HG03280 (cell line): Measurements from ENCODE around the gene FGF4.

ENCODE experiments used
- ATAC-seq: cut with Tn5 transposase; IDR thresholded peaks from one replicate; pipeline ENCODE4 v1.9.1; 2021; ENCODE audit warnings: mild to moderate bottlenecking, moderate library complexity; ENCODE audit not compliant: unreplicated experiment

Gene FGF4

DNA sequence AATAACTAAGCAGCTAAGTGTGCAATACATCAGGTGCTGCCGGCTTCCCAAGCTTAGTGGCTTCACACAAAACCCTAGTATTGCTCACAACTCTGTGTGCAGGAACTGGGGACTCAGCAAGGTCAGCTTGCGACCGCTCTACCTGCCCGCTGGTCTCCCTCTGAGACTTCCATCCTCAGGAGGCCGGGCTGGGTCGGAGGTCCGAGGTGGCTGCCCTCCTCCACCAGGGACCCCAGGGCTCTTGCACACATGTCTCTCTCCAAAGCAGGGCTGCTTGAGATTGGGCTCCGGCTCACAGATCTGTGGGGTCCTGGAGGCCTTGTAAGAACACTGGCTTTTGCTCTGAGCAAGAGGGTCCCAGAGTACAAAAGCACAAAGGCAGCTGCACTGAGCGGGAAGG, 45.9 kb downstream of the FGF4 start:
- ATAC-seq: no peak

DNA sequence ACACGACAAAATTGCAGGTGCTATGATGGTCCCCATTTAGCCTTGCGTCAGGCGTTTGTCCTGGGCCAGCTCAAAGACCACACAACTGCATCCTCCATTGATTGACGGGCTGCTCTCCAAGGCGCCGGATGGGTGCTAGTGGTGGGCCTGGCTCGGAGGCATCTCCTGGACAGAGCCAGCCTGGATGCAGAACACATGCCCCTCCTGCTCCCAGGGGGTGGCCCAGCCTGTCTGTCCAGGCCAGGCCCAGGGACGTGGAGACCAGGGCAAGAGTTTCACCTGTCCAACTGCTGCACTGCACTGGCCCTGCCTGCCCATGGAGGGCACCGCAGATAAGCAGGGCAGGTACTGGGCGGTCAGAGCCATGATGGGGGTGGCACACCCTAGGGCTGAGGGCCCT, 47.9 kb downstream of the FGF4 start:
- ATAC-seq: no peak

DNA sequence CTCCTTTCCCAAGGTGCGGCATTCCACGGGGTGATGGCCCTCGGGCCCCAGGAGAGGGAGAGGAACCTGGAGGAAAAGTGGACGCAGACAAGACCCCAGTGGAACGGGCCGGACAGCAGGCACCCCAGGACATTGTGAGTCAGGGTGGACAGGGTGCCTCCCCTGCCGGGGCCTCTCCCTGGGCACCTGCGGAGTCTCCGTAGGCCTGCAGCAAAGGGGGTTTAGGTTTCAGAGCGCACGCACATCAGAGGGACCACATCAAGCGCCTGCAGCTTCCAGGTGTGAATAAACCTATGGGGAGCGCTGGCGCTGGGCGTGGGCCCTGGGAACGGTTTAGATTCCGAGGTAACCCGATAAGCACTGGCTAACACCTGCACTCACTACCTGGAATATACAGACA, 48.7 kb downstream of the FGF4 start:
- no peak for ATAC-seq

DNA sequence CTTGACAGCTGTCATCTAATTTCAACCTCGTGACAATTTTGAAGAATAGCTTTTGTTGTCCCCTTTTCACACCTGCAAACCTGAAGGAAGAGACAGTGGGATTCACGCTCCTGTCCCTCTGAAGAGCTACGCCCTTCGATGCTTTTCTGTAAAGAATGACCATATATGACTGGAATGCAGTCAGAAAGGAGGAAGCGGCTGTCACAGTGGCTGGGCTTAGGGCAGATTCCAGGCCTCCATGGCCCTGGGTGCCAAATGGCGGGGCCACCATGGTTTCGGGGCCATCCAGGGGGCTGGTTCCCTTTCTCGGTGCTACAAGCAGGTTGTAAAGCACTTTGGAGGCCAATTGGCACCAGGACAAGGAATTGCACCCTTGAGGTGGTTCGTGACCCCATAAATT, 49.1 kb downstream of the FGF4 start:
- ATAC-seq: no peak

DNA sequence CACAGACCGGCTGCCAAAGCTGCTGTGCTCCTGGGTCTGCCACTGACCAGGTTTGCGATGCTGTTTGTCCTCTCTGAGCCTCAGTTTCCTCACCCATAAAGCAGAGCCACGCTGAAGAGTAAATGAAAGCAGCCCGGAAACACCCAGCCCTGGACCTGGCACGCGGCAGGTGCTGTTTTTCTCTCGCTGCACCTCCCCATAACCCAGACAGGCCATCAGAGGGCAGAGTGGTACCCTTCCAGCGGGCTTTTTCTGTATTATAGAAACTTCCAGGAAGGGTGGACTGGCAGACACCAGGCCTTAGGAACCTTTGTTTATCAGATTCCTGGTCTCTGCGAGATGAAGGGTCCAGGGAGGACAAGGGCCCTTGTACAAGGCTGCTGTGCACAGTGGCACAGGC, 53.4 kb downstream of the FGF4 start:
- ATAC-seq: no peak

DNA sequence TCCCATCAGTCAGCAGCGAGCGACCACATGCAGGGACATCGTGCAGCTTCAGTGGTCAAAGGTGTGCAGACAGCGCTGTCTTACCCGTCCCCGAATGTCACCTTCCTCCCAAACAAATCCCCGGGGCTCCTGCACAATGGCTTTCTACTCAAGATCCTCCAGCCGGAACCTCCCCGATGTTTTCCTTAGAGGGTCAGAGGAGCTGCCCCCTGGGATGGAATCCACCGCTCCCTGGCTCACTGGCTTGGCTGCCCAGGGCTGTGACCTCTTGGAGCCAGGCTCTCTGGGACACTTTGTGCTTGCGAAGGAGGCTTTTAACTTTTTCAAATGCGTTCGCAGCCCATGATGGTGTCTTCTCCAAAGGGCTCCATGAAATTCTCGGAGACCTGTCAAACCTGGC, 54.0 kb downstream of the FGF4 start:
- ATAC-seq: no peak
